SK-N-SH (cell line): ENCODE measurements around the gene SH2D5. TPM values are rescaled to one million over a fixed set of nuclear protein-coding genes. Genes with fewer than 3 reads are reported as not detected.

Experiments used
- CTCF ChIA-PET: fragments of 300-600, 350-600 bp; formaldehyde crosslinking; extraction: SDS; loops from one replicate; lab custom pipeline; 2021; lab: Yijun Ruan, JAX
- POLR2A ChIA-PET: fragments of 350-600 bp; sonication (Branson Sonifier 250); formaldehyde crosslinking; extraction: SDS; loops from one replicate; lab custom pipeline; 2020; ENCODE audit warnings: antibody characterized with exemption, inconsistent platforms; lab: Yijun Ruan, JAX
- DNase-seq: peaks from one replicate; pipeline ENCODE4 v3.0.0; 2012
- H2AFZ ChIP-seq: fragments of 200-600 bp; sonication (generic); 2 replicates; pipeline ENCODE4 v1.8.1; 2016; ENCODE audit warnings: antibody characterized with exemption, mild to moderate bottlenecking, low read depth
- H3F3A ChIP-seq: fragments of 200-600 bp; sonication (generic); replicated peaks from 2 replicates; pipeline ENCODE3; 2016; ENCODE audit warnings: antibody characterized with exemption, mild to moderate bottlenecking; ENCODE audit not compliant: insufficient read depth
- H3K27ac ChIP-seq, 2 experiments: fragments of 200-500 bp in 1 of 2; fragments of 200-600 bp in 1 of 2; sonication (Bioruptor generic) in 1 of 2; sonication (generic), shearing (Covaris generic) in 1 of 2; 2 replicates each; pipeline versions ENCODE4 v1.5.1 to v1.6.1; 2014 to 2016; ENCODE audit warnings: low read depth in 2 of 2, inconsistent platforms in 1 of 2, low read length in 1 of 2, mild to moderate bottlenecking in 1 of 2, mixed read lengths in 1 of 2
- H3K27me3 ChIP-seq: fragments of 200-600 bp; sonication (generic), shearing (Covaris generic); 2 replicates; pipeline ENCODE4 v1.6.1; 2016; ENCODE audit warnings: mixed run types; ENCODE audit not compliant: insufficient read depth
- H3K36me3 ChIP-seq, 2 experiments: fragments of 200-500 bp in 1 of 2; fragments of 200-600 bp in 1 of 2; sonication (Bioruptor generic) in 1 of 2; sonication (generic) in 1 of 2; replicated peaks in 1 of 2; 2 replicates each; pipeline versions ENCODE3 to v1.5.1; 2014 to 2016; ENCODE audit warnings: low read length in 1 of 2, mild to moderate bottlenecking in 1 of 2; ENCODE audit not compliant: insufficient read depth in 2 of 2, control insufficient read depth in 1 of 2
- H3K4me1 ChIP-seq, 2 experiments: fragments of 200-500 bp in 1 of 2; fragments of 200-600 bp in 1 of 2; sonication (Bioruptor generic) in 1 of 2; sonication (generic), shearing (Covaris generic) in 1 of 2; 2 replicates each; pipeline versions ENCODE4 v1.5.1 to v1.6.1; 2014 to 2016; ENCODE audit warnings: low read depth in 1 of 2, low read length in 1 of 2, mixed run types in 1 of 2; ENCODE audit not compliant: insufficient read depth in 2 of 2, control insufficient read depth in 1 of 2
- H3K4me2 ChIP-seq: fragments of 200-600 bp; sonication (generic), shearing (Covaris generic); 2 replicates; pipeline ENCODE4 v1.6.1; 2017; ENCODE audit warnings: mixed run types
- H3K4me3 ChIP-seq, 2 experiments: fragments of 200-500 bp in 1 of 2; fragments of 200-600 bp in 1 of 2; sonication (Bioruptor generic) in 1 of 2; sonication (generic), shearing (Covaris generic) in 1 of 2; 2 replicates each; pipeline versions ENCODE4 v1.5.1 to v1.8.1; 2014 to 2016; ENCODE audit warnings: low read depth in 2 of 2, inconsistent platforms in 1 of 2, low read length in 1 of 2, mild to moderate bottlenecking in 1 of 2, mixed read lengths in 1 of 2, moderate library complexity in 1 of 2
- H3K79me2 ChIP-seq: fragments of 200-600 bp; sonication (generic); 2 replicates; pipeline ENCODE4 v1.8.1; 2017; ENCODE audit warnings: mild to moderate bottlenecking; ENCODE audit not compliant: insufficient read depth
- H3K9ac ChIP-seq: fragments of 200-600 bp; sonication (generic); 2 replicates; pipeline ENCODE4 v1.6.1; 2017; ENCODE audit warnings: mixed run types
- H3K9me2 ChIP-seq: fragments of 200-600 bp; sonication (generic); 2 replicates; pipeline ENCODE4 v1.6.1; 2017; ENCODE audit warnings: mixed run types
- H3K9me3 ChIP-seq: fragments of 200-600 bp; sonication (generic); 2 replicates; pipeline ENCODE4 v1.6.1; 2017; ENCODE audit warnings: mixed run types, mild to moderate bottlenecking, moderate library complexity
- H4K20me1 ChIP-seq: fragments of 200-600 bp; sonication (generic); 2 replicates; pipeline ENCODE4 v1.6.1; 2017; ENCODE audit warnings: mild to moderate bottlenecking, mixed run types; ENCODE audit not compliant: insufficient read depth
- ELF1 ChIP-seq: IDR thresholded peaks from 2 replicates; pipeline ENCODE4 v1.4.0; 2012
- EP300 ChIP-seq, 2 experiments: IDR thresholded peaks; 2 replicates each; pipeline versions ENCODE4 v1.4.0 to v1.6.1; 2012; ENCODE audit warnings: borderline replicate concordance in 1 of 2, low read depth in 1 of 2, low read length in 1 of 2
- EZH2phosphoT487 ChIP-seq: fragments of 200-600 bp; sonication (generic); IDR thresholded peaks from 2 replicates; pipeline ENCODE4 v1.6.1; 2017; ENCODE audit warnings: low read depth, mixed run types, mild to moderate bottlenecking, antibody characterized with exemption, moderate library complexity, borderline replicate concordance
- FOSL2 ChIP-seq: IDR thresholded peaks from 2 replicates; pipeline ENCODE4 v1.4.0; 2012; ENCODE audit warnings: low read depth, mild to moderate bottlenecking, moderate library complexity, borderline replicate concordance
- FOXJ3 ChIP-seq: sonication (generic); formaldehyde crosslinking; IDR thresholded peaks from 2 replicates; pipeline ENCODE4 v1.5.1; 2020; ENCODE audit warnings: mild to moderate bottlenecking, missing genetic modification reagents
- GABPA ChIP-seq: IDR thresholded peaks from 2 replicates; pipeline ENCODE4 v1.4.0; 2012; ENCODE audit warnings: low read depth, mild to moderate bottlenecking
- GATA2 ChIP-seq: sonication (generic); formaldehyde crosslinking; IDR thresholded peaks from 2 replicates; pipeline ENCODE4 v1.5.0; 2020; ENCODE audit warnings: mild to moderate bottlenecking, missing genetic modification reagents
- JUND ChIP-seq: IDR thresholded peaks from 2 replicates; pipeline ENCODE4 v1.4.0; 2012
- MEF2A ChIP-seq: IDR thresholded peaks from 2 replicates; pipeline ENCODE4 v1.4.0; 2012; ENCODE audit warnings: low read depth, borderline replicate concordance
- MXI1 ChIP-seq: IDR thresholded peaks from 2 replicates; pipeline ENCODE4 v1.6.1; 2012; ENCODE audit warnings: mild to moderate bottlenecking, low read depth, low read length, improper control_type of control experiment
- NFIC ChIP-seq: IDR thresholded peaks from 2 replicates; pipeline ENCODE4 v1.4.0; 2012; ENCODE audit warnings: borderline replicate concordance
- RAD21 ChIP-seq: IDR thresholded peaks from 2 replicates; pipeline ENCODE4 v1.6.1; 2012; ENCODE audit warnings: mild to moderate bottlenecking, low read length
- RFX5 ChIP-seq: IDR thresholded peaks from 2 replicates; pipeline ENCODE4 v1.6.1; 2012; ENCODE audit warnings: mild to moderate bottlenecking, improper control_type of control experiment, low read length
- SMC3 ChIP-seq: IDR thresholded peaks from 2 replicates; pipeline ENCODE4 v1.6.1; 2012; ENCODE audit warnings: low read depth, low read length, improper control_type of control experiment
- TAF1 ChIP-seq: IDR thresholded peaks from 2 replicates; pipeline ENCODE4 v1.6.1; 2012; ENCODE audit warnings: low read depth, mild to moderate bottlenecking, low read length, moderate library complexity, borderline replicate concordance
- TCF12 ChIP-seq: IDR thresholded peaks from 2 replicates; pipeline ENCODE4 v1.4.0; 2012
- USF1 ChIP-seq: IDR thresholded peaks from 2 replicates; pipeline ENCODE4 v1.4.0; 2012; ENCODE audit warnings: low read depth, borderline replicate concordance
- WGBS: methylation state at CpG from one replicate; pipeline ENCODE4 v1.1.6; 2017; ENCODE audit warnings: low lambda C conversion rate; 5-methylcytosine and 5-hydroxymethylcytosine counted together
- polyA plus RNA-seq, 3 experiments: library from polyadenylated mRNA; depleted of rRNA; stranded (reverse); fragments of >200 nt; gene quantifications; 2 replicates each; pipeline ENCODE4 v1.2.3, GENCODE V29; 2012
- TF ChIP-seq, protein P1 (sequence below): fragments of 150-350 bp; IDR thresholded peaks from 2 replicates; pipeline ENCODE4 v1.6.1; 2016; ENCODE audit warnings: mild to moderate bottlenecking, low read depth, low read length
- TF ChIP-seq, protein P2 (sequence below): IDR thresholded peaks from 2 replicates; pipeline ENCODE4 v1.6.1; 2012; ENCODE audit warnings: mild to moderate bottlenecking, low read depth, low read length, moderate library complexity
- TF ChIP-seq, protein P3 (sequence below): IDR thresholded peaks from 2 replicates; pipeline ENCODE4 v1.4.0; 2012; ENCODE audit warnings: low read depth

The SH2D5 gene
- polyA plus RNA-seq, 1 of the 3 experiments (the other 2 are of a cell fraction), result 6.1 TPM

- no peaks in the 10 kb centered on the region for H4K20me1 ChIP-seq
- H3K36me3 ChIP-seq, result no peaks in the 10 kb centered on the region
- ChIA-PET POLR2A (no interaction called here), CTCF (interaction anchor here (1.0 to 2.7 kb wide), 2 partner anchors 11 to 503 kb away, joined by 4 to 18 read pairs; no protein-coding TSS in a partner anchor)
- H3K79me2 ChIP-seq, result no peaks in the 10 kb centered on the region
- H3K4me3 ChIP-seq, result no peak overlapping the region
- WGBS, result 81% methylated on average over 1 of the region's 1 CpG
- H3K27me3 ChIP-seq, result no peaks in the 10 kb centered on the region
- H3K9me2 ChIP-seq, result no peaks in the 10 kb centered on the region
- peaks cover 4% of the 10 kb centered on the region for H3F3A ChIP-seq
- TF ChIP-seq GABPA (no peak), TAF1 (no peak), RFX5 (no peak), SMC3 (no peak), EP300 (IDR thresholded peaks at IDR 0.05; ENCODE audit: borderline replicate concordance in 1 of 2, low read depth in 1 of 2, low read length in 1 of 2) (no peak), RAD21 (no peak), EZH2phosphoT487 (no peak), FOXJ3 (no peak), JUND (no peak), MEF2A (no peak), TCF12 (no peak), NFIC (no peak), GATA2 (CRISPR knock-in tag) (no peak), ELF1 (no peak), MXI1 (no peak), FOSL2 (no peak), USF1 (no peak)
- TF ChIP-seq, protein P1, sequence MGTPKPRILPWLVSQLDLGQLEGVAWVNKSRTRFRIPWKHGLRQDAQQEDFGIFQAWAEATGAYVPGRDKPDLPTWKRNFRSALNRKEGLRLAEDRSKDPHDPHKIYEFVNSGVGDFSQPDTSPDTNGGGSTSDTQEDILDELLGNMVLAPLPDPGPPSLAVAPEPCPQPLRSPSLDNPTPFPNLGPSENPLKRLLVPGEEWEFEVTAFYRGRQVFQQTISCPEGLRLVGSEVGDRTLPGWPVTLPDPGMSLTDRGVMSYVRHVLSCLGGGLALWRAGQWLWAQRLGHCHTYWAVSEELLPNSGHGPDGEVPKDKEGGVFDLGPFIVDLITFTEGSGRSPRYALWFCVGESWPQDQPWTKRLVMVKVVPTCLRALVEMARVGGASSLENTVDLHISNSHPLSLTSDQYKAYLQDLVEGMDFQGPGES, result no peak
- TF ChIP-seq, protein P2, sequence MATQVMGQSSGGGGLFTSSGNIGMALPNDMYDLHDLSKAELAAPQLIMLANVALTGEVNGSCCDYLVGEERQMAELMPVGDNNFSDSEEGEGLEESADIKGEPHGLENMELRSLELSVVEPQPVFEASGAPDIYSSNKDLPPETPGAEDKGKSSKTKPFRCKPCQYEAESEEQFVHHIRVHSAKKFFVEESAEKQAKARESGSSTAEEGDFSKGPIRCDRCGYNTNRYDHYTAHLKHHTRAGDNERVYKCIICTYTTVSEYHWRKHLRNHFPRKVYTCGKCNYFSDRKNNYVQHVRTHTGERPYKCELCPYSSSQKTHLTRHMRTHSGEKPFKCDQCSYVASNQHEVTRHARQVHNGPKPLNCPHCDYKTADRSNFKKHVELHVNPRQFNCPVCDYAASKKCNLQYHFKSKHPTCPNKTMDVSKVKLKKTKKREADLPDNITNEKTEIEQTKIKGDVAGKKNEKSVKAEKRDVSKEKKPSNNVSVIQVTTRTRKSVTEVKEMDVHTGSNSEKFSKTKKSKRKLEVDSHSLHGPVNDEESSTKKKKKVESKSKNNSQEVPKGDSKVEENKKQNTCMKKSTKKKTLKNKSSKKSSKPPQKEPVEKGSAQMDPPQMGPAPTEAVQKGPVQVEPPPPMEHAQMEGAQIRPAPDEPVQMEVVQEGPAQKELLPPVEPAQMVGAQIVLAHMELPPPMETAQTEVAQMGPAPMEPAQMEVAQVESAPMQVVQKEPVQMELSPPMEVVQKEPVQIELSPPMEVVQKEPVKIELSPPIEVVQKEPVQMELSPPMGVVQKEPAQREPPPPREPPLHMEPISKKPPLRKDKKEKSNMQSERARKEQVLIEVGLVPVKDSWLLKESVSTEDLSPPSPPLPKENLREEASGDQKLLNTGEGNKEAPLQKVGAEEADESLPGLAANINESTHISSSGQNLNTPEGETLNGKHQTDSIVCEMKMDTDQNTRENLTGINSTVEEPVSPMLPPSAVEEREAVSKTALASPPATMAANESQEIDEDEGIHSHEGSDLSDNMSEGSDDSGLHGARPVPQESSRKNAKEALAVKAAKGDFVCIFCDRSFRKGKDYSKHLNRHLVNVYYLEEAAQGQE, result no peak
- TF ChIP-seq, protein P3, sequence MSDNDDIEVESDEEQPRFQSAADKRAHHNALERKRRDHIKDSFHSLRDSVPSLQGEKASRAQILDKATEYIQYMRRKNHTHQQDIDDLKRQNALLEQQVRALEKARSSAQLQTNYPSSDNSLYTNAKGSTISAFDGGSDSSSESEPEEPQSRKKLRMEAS, result no peak
- TF ChIP-seq, all 33 proteins: peak for 0
- DNase-seq, result no peak
- Histone ChIP-seq H3K27ac (no peak overlapping the region), H3K9me3 (no peaks in the 10 kb centered on the region), H2AFZ (no peak overlapping the region), H3K4me1 (peaks cover under 1% of the 10 kb centered on the region in 2 experiments; a peak in 2 of 4 replicates), H3K9ac (no peak overlapping the region), H3K4me2 (no peak overlapping the region)
Measured at GRCh38 chr1:20691872-20692271, 40.6 kb downstream of the SH2D5 start.
